PC-3 (cell line): ENCODE results near the gene IL5RA. TPM values are rescaled to one million over a fixed set of nuclear protein-coding genes. Genes with fewer than 3 reads are reported as not detected.

Source experiments
- ATAC-seq: fragments of 200-7000 bp; cut with Tn5 transposase; 2 replicates; pipeline ENCODE4 v1.9.1; 2020; ENCODE audit warnings: mild to moderate bottlenecking, moderate library complexity
- BruUV-seq: library from RNA; stranded (reverse); fragments of 400-500 nt; replicated peaks from 2 replicates; lab custom pipeline; 2021; lab: Mats Ljungman, UMichigan
- CTCF ChIA-PET: fragments of 300-600 bp; sonication (Branson Sonifier 250); formaldehyde crosslinking; loops from one replicate; lab custom pipeline; 2022; ENCODE audit warnings: antibody characterized with exemption; lab: Charles Lee
- POLR2A ChIA-PET: fragments of 300-600 bp; sonication (Branson Sonifier 250); formaldehyde crosslinking; loops from one replicate; lab custom pipeline; 2022; ENCODE audit warnings: antibody characterized with exemption; ENCODE audit not compliant: unreplicated experiment; lab: Charles Lee
- DNase-seq: peaks from one replicate; pipeline ENCODE4 v3.0.0-alpha.2; 2015
- H2AFZ ChIP-seq: fragments of 300-600 bp; sonication (generic); 2 replicates; pipeline ENCODE4 v1.6.0; 2016; ENCODE audit warnings: antibody characterized with exemption, low read length
- H3F3A ChIP-seq: fragments of 300-600 bp; sonication (generic); one replicate; pipeline ENCODE4 v1.6.0; 2017; ENCODE audit warnings: antibody characterized with exemption, low read length, control low read depth, mild to moderate bottlenecking; ENCODE audit not compliant: unreplicated experiment
- H3K27ac ChIP-seq: fragments of 300-600 bp; sonication (generic); 2 replicates; pipeline ENCODE4 v1.5.1; 2016; ENCODE audit warnings: mild to moderate bottlenecking, low read length
- H3K27me3 ChIP-seq: fragments of 300-600 bp; sonication (generic); 2 replicates; pipeline ENCODE4 v1.6.1; 2016; ENCODE audit warnings: low read length, mixed read lengths
- H3K36me3 ChIP-seq: fragments of 300-600 bp; sonication (generic); 2 replicates; pipeline ENCODE4 v1.6.1; 2016; ENCODE audit warnings: low read depth, mixed run types, low read length, mixed read lengths
- H3K4me1 ChIP-seq: fragments of 300-600 bp; sonication (generic); 2 replicates; pipeline ENCODE4 v1.5.1; 2016; ENCODE audit warnings: low read length; ENCODE audit not compliant: insufficient read depth
- H3K4me2 ChIP-seq: fragments of 300-600 bp; sonication (generic); 2 replicates; pipeline ENCODE4 v1.6.0; 2016; ENCODE audit warnings: low read length
- H3K4me3 ChIP-seq: fragments of 300-600 bp; sonication (generic); 2 replicates; pipeline ENCODE4 v1.5.1; 2016; ENCODE audit warnings: mild to moderate bottlenecking, low read length, mixed read lengths
- H3K79me2 ChIP-seq: fragments of 300-600 bp; sonication (generic); 2 replicates; pipeline ENCODE4 v1.6.1; 2017; ENCODE audit warnings: low read length, mixed read lengths
- H3K9ac ChIP-seq: fragments of 300-600 bp; sonication (generic); 2 replicates; pipeline ENCODE4 v1.6.0; 2016; ENCODE audit warnings: mild to moderate bottlenecking, low read length
- H3K9me2 ChIP-seq: fragments of 300-600 bp; sonication (generic); replicated peaks from 2 replicates; pipeline ENCODE4 v1.6.1; 2016; ENCODE audit warnings: mixed run types, low read length, mixed read lengths
- H3K9me3 ChIP-seq: fragments of 300-600 bp; sonication (generic); 2 replicates; pipeline ENCODE4 v1.6.1; 2016; ENCODE audit warnings: low read length, mixed read lengths
- H4K20me1 ChIP-seq: fragments of 300-600 bp; sonication (generic); 2 replicates; pipeline ENCODE4 v1.6.1; 2016; ENCODE audit warnings: low read length, mixed read lengths
- EZH2 ChIP-seq: fragments of 300-600 bp; sonication (generic); IDR thresholded peaks from one replicate; pipeline ENCODE4 v1.6.1; 2017; ENCODE audit warnings: antibody characterized with exemption, mild to moderate bottlenecking, low read length; ENCODE audit not compliant: unreplicated experiment
- EZH2phosphoT487 ChIP-seq: fragments of 300-600 bp; sonication (generic); IDR thresholded peaks from 2 replicates; pipeline ENCODE4 v1.6.1; 2018; ENCODE audit warnings: mild to moderate bottlenecking, antibody characterized with exemption, low read length, borderline replicate concordance
- intact Hi-C: fragments of 100-400 bp; cut with micrococcal nuclease; formaldehyde crosslinking; loops from 2 replicates; pipeline ENCODE4 v1.9.0; 2023
- total RNA-seq: library from RNA; depleted of rRNA; stranded (reverse); fragments of >200 nt; gene quantifications from 2 replicates; pipeline ENCODE4 v1.2.3, GENCODE V29; 2014
- TF ChIP-seq, protein P1 (sequence below): fragments of 300-600 bp; sonication (generic); conservative IDR thresholded peaks from 2 replicates; pipeline ENCODE4 v1.5.1; 2017; ENCODE audit warnings: antibody characterized with exemption, low read depth, mild to moderate bottlenecking, low read length

IL5RA gene
- total RNA-seq, 1 experiment from 2014 or later: not detected

DNA sequence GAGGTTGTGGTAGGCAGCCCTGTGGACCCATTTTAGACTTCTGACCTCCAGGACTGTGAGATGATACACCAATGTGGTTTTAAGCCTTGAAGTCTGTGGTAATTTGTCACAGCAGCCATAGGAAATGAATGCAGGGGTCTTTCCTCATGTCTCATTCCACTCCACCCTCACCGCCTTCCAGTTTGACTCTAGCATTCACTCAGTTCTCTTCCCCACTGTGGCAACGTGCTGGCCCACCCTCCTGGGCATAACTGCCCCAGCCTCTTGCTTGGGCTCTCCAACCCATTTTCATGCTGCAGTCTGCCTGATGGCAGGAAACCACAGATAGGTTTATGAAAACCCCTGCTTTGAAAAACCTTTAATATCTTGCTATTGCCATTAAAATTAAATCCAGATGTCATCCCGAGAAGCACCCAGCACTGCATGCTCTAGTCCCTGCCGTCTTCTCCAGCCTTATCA, 9.2 kb upstream of the IL5RA start:
- no peaks in the 10 kb centered on the region for H3K79me2 ChIP-seq
- BruUV-seq: no TSS peak
- no peaks in the 10 kb centered on the region for H4K20me1 ChIP-seq
- no peaks in the 10 kb centered on the region for H3F3A ChIP-seq
- H3K36me3 ChIP-seq: no peaks in the 10 kb centered on the region
- H3K4me1 ChIP-seq: no peaks in the 10 kb centered on the region
- H3K9me2 ChIP-seq: no peaks in the 10 kb centered on the region
- no peak for DNase-seq
- no peak overlapping the region for H3K27ac ChIP-seq
- TF ChIP-seq EZH2: no peak
- TF ChIP-seq, protein P1, sequence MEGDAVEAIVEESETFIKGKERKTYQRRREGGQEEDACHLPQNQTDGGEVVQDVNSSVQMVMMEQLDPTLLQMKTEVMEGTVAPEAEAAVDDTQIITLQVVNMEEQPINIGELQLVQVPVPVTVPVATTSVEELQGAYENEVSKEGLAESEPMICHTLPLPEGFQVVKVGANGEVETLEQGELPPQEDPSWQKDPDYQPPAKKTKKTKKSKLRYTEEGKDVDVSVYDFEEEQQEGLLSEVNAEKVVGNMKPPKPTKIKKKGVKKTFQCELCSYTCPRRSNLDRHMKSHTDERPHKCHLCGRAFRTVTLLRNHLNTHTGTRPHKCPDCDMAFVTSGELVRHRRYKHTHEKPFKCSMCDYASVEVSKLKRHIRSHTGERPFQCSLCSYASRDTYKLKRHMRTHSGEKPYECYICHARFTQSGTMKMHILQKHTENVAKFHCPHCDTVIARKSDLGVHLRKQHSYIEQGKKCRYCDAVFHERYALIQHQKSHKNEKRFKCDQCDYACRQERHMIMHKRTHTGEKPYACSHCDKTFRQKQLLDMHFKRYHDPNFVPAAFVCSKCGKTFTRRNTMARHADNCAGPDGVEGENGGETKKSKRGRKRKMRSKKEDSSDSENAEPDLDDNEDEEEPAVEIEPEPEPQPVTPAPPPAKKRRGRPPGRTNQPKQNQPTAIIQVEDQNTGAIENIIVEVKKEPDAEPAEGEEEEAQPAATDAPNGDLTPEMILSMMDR: no peak
- TF ChIP-seq EZH2phosphoT487: no peak
- intact Hi-C loops: no loop called here
- no peak overlapping the region for H3K9ac ChIP-seq
- H2AFZ ChIP-seq: no peak overlapping the region
- no peak for ATAC-seq
- ChIA-PET CTCF (no interaction called here), POLR2A (no interaction called here)
- peaks cover 15% of the 10 kb centered on the region; the same call in 1 of the 2 replicates for H3K27me3 ChIP-seq
- H3K4me3 ChIP-seq: no peak overlapping the region
- no peak overlapping the region for H3K4me2 ChIP-seq
- H3K9me3 ChIP-seq: no peaks in the 10 kb centered on the region

DNA sequence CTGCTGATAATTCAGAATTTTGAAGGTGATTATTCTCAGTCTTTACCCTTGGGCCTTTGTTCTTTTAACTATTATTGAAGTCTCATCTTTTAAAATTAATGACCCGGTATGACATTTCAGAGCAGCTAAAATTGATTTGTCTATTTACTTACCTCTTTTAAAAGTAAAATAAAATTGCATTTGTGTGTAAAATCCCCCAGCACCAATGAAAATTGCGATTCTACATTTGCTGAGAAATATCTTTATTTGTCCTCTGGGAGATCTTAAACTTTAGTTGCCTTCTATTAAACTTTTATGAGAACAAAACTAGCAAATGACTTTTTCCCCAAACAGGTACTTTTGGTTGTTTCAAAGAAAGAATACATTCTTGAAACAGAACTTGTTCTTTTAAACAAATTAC, 7.5 kb upstream of the IL5RA start:
- H3K79me2 ChIP-seq: no peaks in the 10 kb centered on the region
- CTCF ChIA-PET: no interaction called here

More for the DNA sequence above, 7.5 kb upstream of the IL5RA start:
- intact Hi-C loops: no loop called here
- Histone ChIP-seq H3K9ac (no peak overlapping the region), H3K9me2 (no peaks in the 10 kb centered on the region), H3K27me3 (peaks cover 23% of the 10 kb centered on the region; the same call in 1 of the 2 replicates), H3K4me1 (no peaks in the 10 kb centered on the region), H3F3A (no peaks in the 10 kb centered on the region), H3K27ac (no peak overlapping the region), H2AFZ (no peak overlapping the region), H3K4me3 (no peak overlapping the region), H3K36me3 (no peaks in the 10 kb centered on the region), H4K20me1 (no peaks in the 10 kb centered on the region), H3K9me3 (no peaks in the 10 kb centered on the region), H3K4me2 (no peak overlapping the region)
- no peak for TF ChIP-seq EZH2phosphoT487
- no peak for TF ChIP-seq EZH2
- TF ChIP-seq, protein P1: no peak
- POLR2A ChIA-PET: no interaction called here
- DNase-seq (no peak), ATAC-seq (no peak)
- no TSS peak for BruUV-seq
